SK-N-SH treated with all-trans-retinoic acid at 6 μM for 48 hours (cell line): ENCODE measurements around the gene FOXA2.

Source experiments
- ATAC-seq: fragments of 200-7000 bp; cut with Tn5 transposase; 3 replicates; pipeline ENCODE4 v1.9.1; 2020; ENCODE audit warnings: mild to moderate bottlenecking, moderate library complexity
- BACH2 ChIP-seq: fragments of 250-450 bp; sonication (Bioruptor Pico); IDR thresholded peaks from 2 replicates; pipeline ENCODE4 v1.9.0; 2021; ENCODE audit warnings: mild to moderate bottlenecking, borderline replicate concordance
- CREB5 ChIP-seq: fragments of 250-450 bp; sonication (Bioruptor Pico); IDR thresholded peaks from 2 replicates; pipeline ENCODE4 v1.5.1; 2020; ENCODE audit warnings: low read depth, mild to moderate bottlenecking, moderate library complexity
- CSDC2 ChIP-seq: fragments of 250-450 bp; sonication (Bioruptor Pico); IDR thresholded peaks from 2 replicates; pipeline ENCODE4 v1.5.0; 2020; ENCODE audit warnings: mild to moderate bottlenecking, moderate library complexity
- CSRNP3 ChIP-seq: fragments of 250-450 bp; sonication (Bioruptor Pico); IDR thresholded peaks from 2 replicates; pipeline ENCODE4 v1.5.1; 2021; ENCODE audit warnings: mild to moderate bottlenecking, moderate library complexity
- ESRRG ChIP-seq: fragments of 250-450 bp; sonication (Bioruptor Pico); IDR thresholded peaks from 2 replicates; pipeline ENCODE4 v1.6.1; 2021; ENCODE audit warnings: mild to moderate bottlenecking
- OSR1 ChIP-seq: fragments of 250-450 bp; sonication (Bioruptor Pico); IDR thresholded peaks from 2 replicates; pipeline ENCODE4 v1.8.0; 2022; ENCODE audit warnings: moderate library complexity, mild to moderate bottlenecking, inconsistent platforms
- PATZ1 ChIP-seq: fragments of 250-450 bp; sonication (Bioruptor Pico); IDR thresholded peaks from 2 replicates; pipeline ENCODE4 v1.8.0; 2020; ENCODE audit warnings: mild to moderate bottlenecking, moderate library complexity, borderline replicate concordance
- POU6F1 ChIP-seq: fragments of 250-450 bp; sonication (Bioruptor Pico); IDR thresholded peaks from 2 replicates; pipeline ENCODE4 v1.8.0; 2021; ENCODE audit warnings: low read depth, mild to moderate bottlenecking, moderate library complexity, borderline replicate concordance
- RARB ChIP-seq: fragments of 250-450 bp; sonication (Bioruptor Pico); IDR thresholded peaks from 2 replicates; pipeline ENCODE4 v1.8.0; 2021; ENCODE audit warnings: mild to moderate bottlenecking, moderate library complexity
- SNAI2 ChIP-seq: fragments of 250-450 bp; sonication (Bioruptor Pico); IDR thresholded peaks from 2 replicates; pipeline ENCODE4 v1.5.0; 2020; ENCODE audit warnings: mild to moderate bottlenecking, moderate library complexity
- TCF4 ChIP-seq: fragments of 250-450 bp; sonication (Bioruptor Pico); IDR thresholded peaks from 2 replicates; pipeline ENCODE4 v1.8.0; 2021; ENCODE audit warnings: mild to moderate bottlenecking, moderate library complexity, borderline replicate concordance
- TOX ChIP-seq: fragments of 250-450 bp; sonication (Bioruptor Pico); IDR thresholded peaks from 2 replicates; pipeline ENCODE4 v1.8.0; 2021; ENCODE audit warnings: mild to moderate bottlenecking, moderate library complexity, borderline replicate concordance
- TSHZ2 ChIP-seq: fragments of 250-450 bp; sonication (Bioruptor Pico); IDR thresholded peaks from 2 replicates; pipeline ENCODE4 v1.5.0; 2020; ENCODE audit warnings: mild to moderate bottlenecking, moderate library complexity
- ZC3H10 ChIP-seq: fragments of 250-450 bp; sonication (Bioruptor Pico); IDR thresholded peaks from 2 replicates; pipeline ENCODE4 v1.5.1; 2021; ENCODE audit warnings: mild to moderate bottlenecking, moderate library complexity
- ZFP3 ChIP-seq: fragments of 250-450 bp; sonication (Bioruptor Pico); IDR thresholded peaks from 2 replicates; pipeline ENCODE4 v1.5.0; 2020; ENCODE audit warnings: mild to moderate bottlenecking, moderate library complexity
- ZNF565 ChIP-seq: fragments of 450-650 bp; formaldehyde crosslinking; conservative IDR thresholded peaks from 2 replicates; pipeline ENCODE4 v1.5.0; 2020; ENCODE audit warnings: low read depth, mild to moderate bottlenecking, moderate library complexity
- ZNF70 ChIP-seq: fragments of 450-650 bp; formaldehyde crosslinking; IDR thresholded peaks from 2 replicates; pipeline ENCODE4 v1.5.0; 2020; ENCODE audit warnings: mild to moderate bottlenecking, moderate library complexity

FOXA2 gene

GRCh38 chr20:22623211-22623610, 38.8 kb upstream of the FOXA2 start:
- TF ChIP-seq OSR1 (CRISPR knock-in tag) (no peak), TCF4 (no peak), PATZ1 (CRISPR knock-in tag) (no peak), CREB5 (CRISPR knock-in tag) (no peak), ZNF565 (no peak), CSDC2 (CRISPR knock-in tag) (no peak), POU6F1 (CRISPR knock-in tag) (no peak), CSRNP3 (CRISPR knock-in tag) (no peak), SNAI2 (CRISPR knock-in tag) (no peak), RARB (CRISPR knock-in tag) (no peak), ZNF70 (CRISPR knock-in tag) (no peak), ZC3H10 (no peak)
- no peak for ATAC-seq

GRCh38 chr20:22620342-22620741, 36.0 kb upstream of the FOXA2 start:
- TF ChIP-seq CREB5 (CRISPR knock-in tag) (no peak), TCF4 (no peak), PATZ1 (CRISPR knock-in tag) (no peak), BACH2 (CRISPR knock-in tag) (no peak), SNAI2 (CRISPR knock-in tag) (no peak), CSRNP3 (CRISPR knock-in tag) (no peak), POU6F1 (CRISPR knock-in tag) (no peak), TOX (CRISPR knock-in tag) (no peak), OSR1 (CRISPR knock-in tag) (no peak), TSHZ2 (CRISPR knock-in tag) (no peak), ZNF565 (no peak), ESRRG (CRISPR knock-in tag) (no peak), ZFP3 (no peak)
- TF ChIP-seq, all 23 proteins: peak for 0
- no peak for ATAC-seq
